Stomach (tissue), 9 donors: ENCODE measurements around the gene RTN4R. TPM values are rescaled to one million over a fixed set of nuclear protein-coding genes. Genes with fewer than 3 reads are reported as not detected.
"Not testable (repeated sequence)": the region's sequence is repeated elsewhere in the genome, so short reads cannot be mapped to it uniquely, and the experiment has no call there.

Source experiments
- DNase-seq, 2 donors: peaks; one replicate each; pipeline versions ENCODE4 v3.0.0 to v3.0.0-alpha.2; 2013 to 2019
- H3K27ac ChIP-seq, 5 donors: fragments of 200-600 bp in 4 of 5; sonication (generic) in 4 of 5; one replicate each; pipeline ENCODE4 v1.5.1; 2013 to 2019; ENCODE audit warnings: mild to moderate bottlenecking in 1 of 5, moderate library complexity in 1 of 5
- H3K27me3 ChIP-seq, 3 donors: fragments of 200-600 bp; sonication (generic); one replicate each; pipeline ENCODE4 v1.5.1; 2017 to 2019; ENCODE audit warnings: mixed run types in 1 of 3
- H3K36me3 ChIP-seq, 4 donors: fragments of 200-600 bp; sonication (generic); 1 replicate in 3 of 4; 2 replicates in 1 of 4; pipeline ENCODE4 v1.5.1; 2016 to 2019
- H3K4me1 ChIP-seq, 4 donors: fragments of 200-600 bp; sonication (generic); one replicate each; pipeline ENCODE4 v1.5.1; 2016 to 2019
- H3K4me3 ChIP-seq, 4 donors: fragments of 200-600 bp; sonication (generic) in 3 of 4; one replicate each; pipeline ENCODE4 v1.5.1; 2016 to 2019; ENCODE audit warnings: mild to moderate bottlenecking in 1 of 4
- H3K9me3 ChIP-seq, 4 donors: fragments of 200-600 bp; sonication (generic); one replicate each; pipeline ENCODE4 v1.5.1; 2016 to 2019
- EP300 ChIP-seq: sonication (generic); formaldehyde crosslinking; IDR thresholded peaks from one replicate; pipeline ENCODE4 v1.6.1; 2017; ENCODE audit warnings: antibody characterized with exemption
- POLR2A ChIP-seq, 4 donors: fragments of 450-650 bp; IDR thresholded peaks; one replicate each; pipeline ENCODE4 v1.6.1; 2016; ENCODE audit warnings: antibody characterized with exemption in 4 of 4, control low read depth in 2 of 4, mild to moderate bottlenecking in 1 of 4, moderate library complexity in 1 of 4
- POLR2AphosphoS5 ChIP-seq, 3 donors: sonication (generic); formaldehyde crosslinking; IDR thresholded peaks; one replicate each; pipeline ENCODE4 v1.6.1; 2016; ENCODE audit warnings: antibody characterized with exemption in 3 of 3
- WGBS, 5 donors: extraction: QIAGEN DNeasy Blood & Tissue Kit in 3 of 5; methylation state at CpG; one replicate each; pipeline versions ENCODE4 v1.1.5 to v1.1.7; 2013 to 2018; 5-methylcytosine and 5-hydroxymethylcytosine counted together
- intact Hi-C: fragments of 100-400 bp; cut with DNase I; formaldehyde crosslinking; loops from one replicate; pipeline ENCODE4 v1.15.1; 2023; ENCODE audit warnings: low total_unique reads
- polyA plus RNA-seq, 3 donors: library from polyadenylated mRNA; stranded (reverse); fragments of 200-250 nt; gene quantifications; one replicate each; pipeline ENCODE4 v1.2.3, GENCODE V29; 2013
- total RNA-seq, 5 donors: library from RNA; depleted of rRNA; stranded (reverse); fragments of >200 nt; gene quantifications; one replicate each; pipeline versions ENCODE4 v1.1.0 to v1.2.3, GENCODE V29; 2014 to 2016
- TF ChIP-seq, protein P1 (sequence below), 7 experiments: fragments of 450-650 bp in 4 of 7; fragments of 200-600 bp in 3 of 7; sonication (generic) in 3 of 7; IDR thresholded peaks; one replicate each; pipeline ENCODE4 v1.5.1; 2016 to 2019; ENCODE audit warnings: antibody characterized with exemption in 7 of 7, control low read depth in 2 of 7, mild to moderate bottlenecking in 1 of 7
- donor health status: healthy with polysubstance abuse.
- donor health status: Bipolar disorder and iron deficiency.
- donor health status: healthy.

Gene RTN4R
- total and polyA plus RNA-seq, 8 donors, result 0.92 to 2.2 (median 1.7) TPM; not detected in 3

DNA sequence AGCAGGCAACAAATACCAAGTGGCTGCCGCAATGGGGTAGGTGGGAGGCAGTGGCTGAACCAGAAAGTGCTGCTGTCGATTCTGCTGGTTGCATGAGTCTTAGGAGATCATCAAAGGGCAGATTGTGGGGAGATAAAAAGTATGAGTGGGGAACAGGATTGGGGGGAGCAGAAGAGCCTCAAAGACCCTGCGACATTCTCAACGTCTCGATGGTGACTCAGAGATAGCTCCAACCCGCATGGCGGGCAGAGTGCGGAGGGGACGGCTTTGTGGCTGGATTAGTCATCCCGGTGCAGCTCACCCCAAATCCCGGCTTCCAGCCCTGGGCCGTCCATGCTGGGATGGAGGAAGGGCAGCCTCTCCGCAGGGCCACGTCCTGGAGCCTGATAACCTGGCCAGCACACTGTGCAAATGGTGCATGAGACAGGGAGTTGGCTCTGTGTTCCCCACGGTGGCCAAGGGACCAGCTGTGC, 11.6 kb upstream of the RTN4R start:
- DNase-seq, result no peak
- intact Hi-C loops, result no loop called here
- Histone ChIP-seq H3K27ac (no peak overlapping the region), H3K4me1 (no peaks in the 10 kb centered on the region), H3K36me3 (no peaks in the 10 kb centered on the region), H3K27me3 (peaks cover 0 to 8% (median 0%) of the 10 kb centered on the region in 3 donors), H3K9me3 (no peaks in the 10 kb centered on the region), H3K4me3 (no peak overlapping the region)
- WGBS, 5 donors, result 47 to 62% (median 59%) methylated on average over 15 of the region's 15 CpGs
- TF ChIP-seq POLR2A (IDR thresholded peaks at IDR 0.05) (no peak), EP300 (no peak), POLR2AphosphoS5 (IDR thresholded peaks at IDR 0.05) (no peak)
- TF ChIP-seq, protein P1, sequence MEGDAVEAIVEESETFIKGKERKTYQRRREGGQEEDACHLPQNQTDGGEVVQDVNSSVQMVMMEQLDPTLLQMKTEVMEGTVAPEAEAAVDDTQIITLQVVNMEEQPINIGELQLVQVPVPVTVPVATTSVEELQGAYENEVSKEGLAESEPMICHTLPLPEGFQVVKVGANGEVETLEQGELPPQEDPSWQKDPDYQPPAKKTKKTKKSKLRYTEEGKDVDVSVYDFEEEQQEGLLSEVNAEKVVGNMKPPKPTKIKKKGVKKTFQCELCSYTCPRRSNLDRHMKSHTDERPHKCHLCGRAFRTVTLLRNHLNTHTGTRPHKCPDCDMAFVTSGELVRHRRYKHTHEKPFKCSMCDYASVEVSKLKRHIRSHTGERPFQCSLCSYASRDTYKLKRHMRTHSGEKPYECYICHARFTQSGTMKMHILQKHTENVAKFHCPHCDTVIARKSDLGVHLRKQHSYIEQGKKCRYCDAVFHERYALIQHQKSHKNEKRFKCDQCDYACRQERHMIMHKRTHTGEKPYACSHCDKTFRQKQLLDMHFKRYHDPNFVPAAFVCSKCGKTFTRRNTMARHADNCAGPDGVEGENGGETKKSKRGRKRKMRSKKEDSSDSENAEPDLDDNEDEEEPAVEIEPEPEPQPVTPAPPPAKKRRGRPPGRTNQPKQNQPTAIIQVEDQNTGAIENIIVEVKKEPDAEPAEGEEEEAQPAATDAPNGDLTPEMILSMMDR (IDR thresholded peaks at IDR 0.05), result no peak

DNA sequence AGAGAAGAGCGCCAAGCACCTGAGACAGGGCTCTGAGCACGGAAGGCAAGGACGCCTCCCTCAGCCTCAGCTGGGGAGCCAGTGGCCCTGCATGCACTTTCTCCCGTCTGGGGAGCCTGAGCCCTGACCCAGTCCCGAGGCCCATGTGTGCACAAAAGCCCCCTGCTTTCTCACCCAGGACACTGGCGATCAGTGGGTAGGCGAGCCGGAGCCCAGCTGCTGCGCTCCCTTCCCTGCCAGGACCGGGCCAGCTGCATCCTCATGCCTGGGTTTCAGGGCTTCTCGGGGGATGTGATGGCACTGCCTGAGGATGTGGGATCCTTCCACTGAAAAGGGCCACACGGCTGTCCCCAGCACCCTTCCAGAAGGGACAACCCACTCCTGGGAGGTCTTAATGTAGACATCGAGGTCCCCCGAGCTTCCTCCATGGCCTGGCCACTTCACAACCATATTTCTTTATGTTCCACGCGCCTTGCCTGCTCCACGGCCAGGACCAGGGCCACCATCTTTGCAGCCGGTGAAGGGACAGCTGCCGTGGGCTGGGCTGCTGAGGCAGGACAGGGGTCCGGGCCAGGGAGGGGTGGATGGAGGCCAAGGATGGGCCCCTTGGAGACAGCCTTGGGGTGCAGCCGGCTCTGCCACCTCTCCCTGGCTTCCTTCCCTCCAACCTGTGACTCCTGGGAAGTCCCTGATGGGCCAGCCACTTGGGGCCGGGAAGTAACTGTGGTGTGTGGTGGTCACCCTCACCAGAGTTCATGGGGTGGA, 10.8 kb upstream of the RTN4R start:
- H3K27me3 ChIP-seq, H3K4me3 ChIP-seq, DNase-seq, H3K4me1 ChIP-seq, H3K27ac ChIP-seq, H3K9me3 ChIP-seq, intact Hi-C loops, H3K36me3 ChIP-seq: not testable (repeated sequence)
- WGBS, 5 donors, result 81 to 88% (median 84%) methylated on average over 16 to 22 of the region's 22 CpGs; no CpG with 5 or more reads in 1 of the 5 donors

DNA sequence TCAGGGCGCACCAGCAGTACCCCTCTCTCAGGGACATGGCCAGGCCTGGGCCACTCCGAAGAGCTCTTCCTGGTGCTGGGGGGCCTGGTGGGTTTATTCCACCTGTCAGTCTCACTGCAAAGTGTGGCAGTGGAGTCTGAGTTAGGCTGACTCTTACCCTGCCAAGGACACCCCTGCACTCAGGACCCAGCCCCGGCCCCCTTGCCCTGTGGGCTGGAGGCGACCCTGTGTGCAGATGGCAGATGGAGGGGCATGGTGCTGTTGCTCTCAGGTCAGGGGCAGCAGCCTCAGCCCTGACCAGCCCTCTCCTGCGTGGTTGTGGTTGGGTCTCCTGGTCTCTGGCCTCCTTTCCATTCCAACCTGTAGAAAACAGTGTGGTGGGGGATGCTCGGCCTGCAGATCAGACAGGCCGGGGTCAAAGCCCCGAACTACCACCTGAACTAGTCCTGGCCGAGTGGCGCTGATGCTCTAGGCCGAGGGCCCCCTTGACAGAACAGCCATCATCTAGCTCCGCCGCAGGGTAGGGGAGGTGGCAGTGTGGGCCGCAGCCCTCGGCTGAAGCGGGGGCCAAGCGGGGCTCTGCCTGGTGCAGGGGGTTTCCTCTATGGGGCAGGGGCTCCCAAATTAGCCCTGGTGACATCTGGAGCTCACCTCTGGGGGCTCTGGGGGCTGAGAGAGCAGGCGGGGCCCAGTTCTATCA, 10.0 kb upstream of the RTN4R start:
- WGBS, 5 donors, result 61 to 93% (median 82%) methylated on average over 3 to 17 of the region's 18 CpGs
- intact Hi-C loops, DNase-seq, H3K36me3 ChIP-seq, H3K4me1 ChIP-seq, H3K9me3 ChIP-seq, H3K27ac ChIP-seq, H3K27me3 ChIP-seq, H3K4me3 ChIP-seq: not testable (repeated sequence)

DNA sequence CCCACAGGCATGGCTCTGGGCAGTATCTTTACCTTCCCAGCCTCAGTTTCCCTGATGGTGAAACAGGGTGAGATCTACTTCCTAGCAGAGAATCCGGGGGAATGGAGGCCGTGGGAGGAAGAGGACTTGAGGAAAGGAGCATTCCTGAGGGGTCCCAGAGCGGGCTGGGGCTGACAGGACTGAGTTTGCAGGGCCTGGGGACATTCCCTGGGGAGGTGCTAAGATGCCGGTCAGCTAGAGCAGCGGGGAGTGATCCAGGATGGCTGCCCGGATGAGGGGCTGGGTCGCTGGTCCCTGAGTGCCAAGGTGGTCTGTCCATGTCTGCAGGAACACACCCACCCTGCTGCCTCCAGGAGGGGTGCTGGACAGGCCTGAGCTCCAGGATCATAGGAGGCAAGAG, 8.3 kb upstream of the RTN4R start:
- 70 to 85% (median 76%) methylated on average over 6 to 7 of the region's 7 CpGs for WGBS, 5 donors
- Histone ChIP-seq H3K27ac (no peak overlapping the region), H3K4me3 (no peak overlapping the region), H3K4me1 (no peaks in the 10 kb centered on the region), H3K9me3 (no peaks in the 10 kb centered on the region), H3K27me3 (peaks cover 0 to 5% (median 0%) of the 10 kb centered on the region in 3 donors), H3K36me3 (no peaks in the 10 kb centered on the region)
- intact Hi-C loops, result no loop called here
- TF ChIP-seq POLR2A (IDR thresholded peaks at IDR 0.05) (no peak), EP300 (no peak), POLR2AphosphoS5 (IDR thresholded peaks at IDR 0.05) (no peak)
- TF ChIP-seq, protein P1 (IDR thresholded peaks at IDR 0.05), result no peak
- DNase-seq, result no peak

DNA sequence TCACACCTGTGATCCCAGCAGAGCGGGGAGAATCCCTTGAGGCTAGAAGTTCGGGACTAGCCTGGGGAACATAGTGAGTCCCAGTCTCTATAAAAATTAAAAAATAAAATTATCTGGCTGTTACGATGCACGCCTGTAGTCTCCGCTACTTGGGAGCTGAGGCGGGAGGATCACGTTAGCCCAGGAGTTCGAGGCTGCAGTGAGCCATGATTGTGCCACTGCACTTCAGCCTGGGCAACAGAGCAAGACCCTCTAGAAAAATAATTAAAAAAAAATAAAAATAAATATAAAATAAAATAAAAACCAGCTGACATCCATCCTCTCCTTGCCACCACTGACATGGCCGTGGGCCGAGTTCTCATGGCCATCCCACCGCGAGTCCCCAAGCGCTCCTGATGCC, 7.7 kb upstream of the RTN4R start:
- no peak overlapping the region for H3K27ac ChIP-seq
- DNase-seq, result no peak
- H3K4me3 ChIP-seq, result no peak overlapping the region
- no peaks in the 10 kb centered on the region for H3K4me1 ChIP-seq
- H3K36me3 ChIP-seq, result no peaks in the 10 kb centered on the region
- TF ChIP-seq POLR2AphosphoS5 (IDR thresholded peaks at IDR 0.05) (no peak), EP300 (no peak), POLR2A (IDR thresholded peaks at IDR 0.05) (no peak)
- TF ChIP-seq, protein P1 (IDR thresholded peaks at IDR 0.05), result no peak
- H3K27me3 ChIP-seq, result peaks cover 0 to 4% (median 0%) of the 10 kb centered on the region in 3 donors
- H3K9me3 ChIP-seq, result no peaks in the 10 kb centered on the region
- intact Hi-C loops, result no loop called here
- WGBS, 5 donors, result 90 to 97% (median 95%) methylated on average over 13 of the region's 13 CpGs

DNA sequence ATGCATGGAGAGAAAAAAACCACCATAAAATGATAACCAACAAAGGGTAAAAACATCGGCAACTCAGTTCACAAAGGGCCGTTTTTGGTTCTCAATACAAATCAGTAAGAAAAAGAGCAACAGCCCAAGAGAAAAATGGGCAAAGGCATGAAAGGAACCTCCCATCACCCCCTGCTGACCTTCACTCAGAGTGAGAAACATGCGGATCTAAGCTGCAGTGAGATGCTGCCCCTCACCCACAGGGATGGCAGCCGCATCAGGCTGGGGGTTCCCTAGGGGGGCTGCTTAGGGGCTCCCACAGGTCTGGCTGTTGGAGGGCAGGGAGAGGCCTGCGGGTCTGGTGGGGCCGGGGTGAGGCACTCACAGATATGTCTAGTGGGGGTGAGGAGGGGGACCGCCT, 7.2 kb upstream of the RTN4R start:
- H3K27ac ChIP-seq, H3K27me3 ChIP-seq, intact Hi-C loops, H3K36me3 ChIP-seq, DNase-seq, H3K4me1 ChIP-seq, H3K4me3 ChIP-seq, H3K9me3 ChIP-seq: not testable (repeated sequence)
- 73 to 92% (median 79%) methylated on average over 5 to 6 of the region's 7 CpGs for WGBS, 5 donors

DNA sequence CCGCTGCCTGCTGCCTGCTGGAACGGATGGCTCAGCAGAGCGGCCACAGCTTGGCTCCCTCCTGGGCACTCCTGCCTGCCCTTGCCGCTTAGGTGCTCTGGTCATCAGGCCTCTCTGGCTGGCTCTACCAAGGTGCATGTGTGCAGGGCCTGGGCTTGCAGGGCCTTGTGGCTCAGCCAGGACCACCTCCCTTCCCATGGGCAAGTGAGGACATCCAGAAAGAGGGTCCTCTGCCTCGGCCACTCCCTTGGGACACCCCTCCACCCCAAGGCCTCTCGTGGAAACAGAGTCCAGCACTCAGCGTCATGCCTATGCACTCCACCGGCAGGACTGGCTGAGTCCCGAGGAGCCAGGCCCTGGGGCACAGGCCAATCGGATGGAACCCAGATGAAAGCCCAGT, 6.3 kb upstream of the RTN4R start:
- H3K27me3 ChIP-seq, intact Hi-C loops, H3K9me3 ChIP-seq, DNase-seq, H3K4me3 ChIP-seq, H3K4me1 ChIP-seq, H3K36me3 ChIP-seq, H3K27ac ChIP-seq: not testable (repeated sequence)
- whole genome bisulfite sequencing, 5 donors, result 70 to 94% (median 89%) methylated on average over 2 to 8 of the region's 10 CpGs
